CD4-positive, alpha-beta T cell treated with Interleukin-17A for 4 hours (primary cell): ENCODE measurements around the gene MAGEF1.
A peak's percentile ranks its signal among the peaks of the same experiment; 100 is the strongest.

Source experiments
- DNase-seq: peaks from one replicate; pipeline ENCODE4 v3.0.0-alpha.2; 2020; ENCODE audit warnings: mixed read lengths

Gene MAGEF1, protein sequence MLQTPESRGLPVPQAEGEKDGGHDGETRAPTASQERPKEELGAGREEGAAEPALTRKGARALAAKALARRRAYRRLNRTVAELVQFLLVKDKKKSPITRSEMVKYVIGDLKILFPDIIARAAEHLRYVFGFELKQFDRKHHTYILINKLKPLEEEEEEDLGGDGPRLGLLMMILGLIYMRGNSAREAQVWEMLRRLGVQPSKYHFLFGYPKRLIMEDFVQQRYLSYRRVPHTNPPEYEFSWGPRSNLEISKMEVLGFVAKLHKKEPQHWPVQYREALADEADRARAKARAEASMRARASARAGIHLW

GRCh38 chr3:184711493-184712247, at the start of gene MAGEF1:
Gene MAGEF1, minus strand, starts transcription at chr3:184712064. Its CDS starts 243 bp downstream, at chr3:184711821.
- peak; percentile 81 for DNase-seq

- DNase-seq, result no peak
Observed at GRCh38 chr3:184761075-184761841, 49.4 kb upstream of the MAGEF1 start.

DNA sequence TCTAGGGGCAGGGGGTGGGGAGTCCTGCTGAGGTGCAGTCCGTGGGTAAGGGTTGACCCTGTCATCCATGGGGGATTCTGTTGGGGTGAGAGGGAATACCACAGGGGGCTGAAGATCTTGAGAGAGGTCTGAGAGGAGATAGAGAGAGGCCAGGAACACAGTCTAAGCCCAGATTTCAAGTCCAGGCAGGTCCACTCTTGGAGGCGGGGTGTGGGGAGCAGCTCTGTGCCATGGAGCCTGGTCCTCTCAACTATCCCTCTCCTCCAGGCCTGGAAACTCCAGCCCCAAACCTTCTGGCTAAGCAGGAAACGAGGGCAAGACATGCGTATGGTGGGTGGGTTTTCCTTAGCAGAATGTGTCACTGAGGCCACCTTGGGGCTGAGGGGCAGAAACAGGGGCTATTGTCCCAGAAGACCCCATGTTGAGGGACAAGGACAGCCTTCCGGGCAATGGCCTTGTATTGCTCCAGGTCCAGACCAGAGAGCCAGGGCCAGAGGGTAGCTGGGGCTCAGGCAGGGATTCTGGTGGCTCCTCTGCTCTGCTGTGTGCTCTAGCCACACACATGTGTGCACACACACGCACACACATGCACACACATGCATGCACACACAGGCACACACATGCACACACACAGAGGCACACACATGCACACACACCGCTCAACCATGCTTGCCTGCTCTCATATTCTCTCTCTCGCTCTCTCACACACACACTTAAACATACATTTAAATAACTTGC, 48.6 kb upstream of the MAGEF1 start:
- DNase-seq, result no peak

GRCh38 chr3:184759666-184760200, 47.9 kb upstream of the MAGEF1 start:
- no peak for DNase-seq

DNA sequence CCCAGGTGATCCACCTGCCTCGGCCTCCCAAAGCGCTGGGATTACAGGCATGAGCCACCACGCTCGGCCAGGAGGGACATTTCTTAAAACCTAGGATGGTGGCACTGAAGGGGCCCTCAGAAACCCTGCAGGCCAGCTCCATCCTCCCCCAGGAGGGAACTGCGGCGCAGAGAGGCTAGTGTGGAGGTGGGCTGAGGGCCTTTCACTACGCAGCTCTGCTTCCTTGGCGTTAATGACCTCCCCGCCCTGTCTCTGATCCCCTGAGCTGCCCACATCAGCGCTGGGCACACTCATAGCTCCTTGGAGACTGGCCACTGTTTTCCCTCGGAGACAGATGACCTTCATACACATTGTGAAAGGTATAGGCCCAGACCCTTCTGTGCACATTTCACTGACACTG, 46.2 kb upstream of the MAGEF1 start:
- no peak for DNase-seq

DNA sequence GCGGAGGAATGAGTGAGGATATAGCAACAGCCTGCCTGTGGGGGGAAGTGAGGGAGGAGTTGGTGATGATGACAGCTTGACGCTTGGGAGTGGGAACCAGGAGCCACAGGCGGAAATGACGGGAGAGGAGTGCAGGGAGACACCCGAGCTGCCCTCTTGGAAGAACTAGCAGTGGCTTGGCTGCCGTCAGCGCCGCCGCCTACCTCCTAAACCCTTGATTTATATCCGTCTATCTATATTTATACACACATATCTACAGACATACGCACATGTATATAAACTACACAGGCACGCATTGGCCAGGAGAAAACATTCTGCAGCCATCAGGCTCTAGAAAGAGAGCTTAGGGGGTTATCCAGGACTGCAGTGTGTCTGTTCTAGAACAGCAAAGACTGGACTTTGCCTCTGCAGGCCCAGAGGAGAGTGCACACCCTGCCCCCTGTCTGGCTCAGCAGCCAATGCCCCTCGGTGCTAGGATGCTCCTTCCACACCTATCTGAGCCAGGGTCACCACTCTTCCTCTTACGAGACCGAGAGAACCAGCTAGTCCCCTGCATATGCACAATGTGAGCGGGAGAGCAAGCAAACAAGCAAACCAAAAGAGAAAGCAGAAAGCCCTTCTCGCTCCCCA, 45.3 kb upstream of the MAGEF1 start:
- DNase-seq, result no peak

GRCh38 chr3:184756151-184757021, 44.5 kb upstream of the MAGEF1 start:
- DNase-seq, result no peak

GRCh38 chr3:184755315-184755731, 43.5 kb upstream of the MAGEF1 start:
- no peak for DNase-seq

DNA sequence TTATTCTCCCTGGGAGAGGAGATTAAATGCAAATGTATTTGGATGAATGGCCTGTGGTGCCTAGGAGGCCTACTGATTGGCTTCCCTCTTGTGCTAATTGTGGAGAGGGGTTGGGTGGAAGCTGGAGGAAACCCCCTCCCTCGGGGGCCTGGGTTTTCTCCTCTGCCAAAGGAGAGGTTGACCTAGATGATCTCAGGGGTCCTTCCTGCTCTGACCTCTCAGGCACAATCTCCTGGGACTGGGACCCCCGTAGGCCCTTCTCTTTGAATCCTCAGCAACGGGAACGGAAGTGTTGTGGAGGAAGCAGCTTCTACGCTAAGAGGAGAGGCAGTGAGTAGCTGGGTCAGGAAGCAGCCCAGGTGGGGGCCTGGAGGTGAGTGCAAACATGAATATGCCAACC, 40.5 kb upstream of the MAGEF1 start:
- DNase-seq, result no peak

DNA sequence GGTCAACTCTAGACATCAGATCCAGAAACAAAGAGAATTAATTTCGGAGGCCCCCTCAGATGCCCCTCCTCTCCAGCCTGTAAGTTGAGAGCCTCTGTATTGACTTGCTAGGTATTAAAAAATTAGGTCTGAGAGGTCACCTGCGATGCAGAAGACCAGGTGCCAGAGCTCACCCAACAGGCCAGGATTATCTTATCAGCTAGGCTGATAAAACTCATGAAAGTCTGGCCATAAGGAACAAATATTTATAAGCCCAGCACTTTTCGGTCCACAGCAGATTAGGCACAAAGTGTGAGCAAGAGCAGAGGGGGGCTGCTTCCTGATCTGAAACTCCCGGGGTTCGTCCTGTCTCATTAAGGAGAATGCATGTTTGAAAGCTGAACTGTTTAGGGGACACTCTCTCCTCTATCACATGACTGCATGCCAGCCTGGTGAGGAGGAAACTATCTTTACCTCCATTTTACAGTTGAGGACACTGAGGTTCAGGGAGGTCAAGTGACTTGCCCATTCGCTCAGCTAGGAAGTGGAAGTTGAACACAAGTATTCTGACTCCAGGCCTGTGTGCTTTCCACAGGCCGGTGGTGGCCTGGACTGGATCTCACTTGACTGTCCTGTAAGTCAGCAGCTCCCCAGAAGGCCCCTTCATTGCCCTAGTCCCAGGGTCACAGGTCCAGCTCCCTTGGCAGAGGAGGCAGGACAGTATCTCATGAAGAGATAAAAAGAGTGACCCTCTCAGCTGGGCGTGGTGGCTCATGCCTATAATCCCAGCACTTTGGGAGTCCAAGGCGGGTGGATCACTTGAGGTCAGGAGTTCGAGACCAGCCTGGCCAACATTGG, 39.6 kb upstream of the MAGEF1 start:
- no peak for DNase-seq

DNA sequence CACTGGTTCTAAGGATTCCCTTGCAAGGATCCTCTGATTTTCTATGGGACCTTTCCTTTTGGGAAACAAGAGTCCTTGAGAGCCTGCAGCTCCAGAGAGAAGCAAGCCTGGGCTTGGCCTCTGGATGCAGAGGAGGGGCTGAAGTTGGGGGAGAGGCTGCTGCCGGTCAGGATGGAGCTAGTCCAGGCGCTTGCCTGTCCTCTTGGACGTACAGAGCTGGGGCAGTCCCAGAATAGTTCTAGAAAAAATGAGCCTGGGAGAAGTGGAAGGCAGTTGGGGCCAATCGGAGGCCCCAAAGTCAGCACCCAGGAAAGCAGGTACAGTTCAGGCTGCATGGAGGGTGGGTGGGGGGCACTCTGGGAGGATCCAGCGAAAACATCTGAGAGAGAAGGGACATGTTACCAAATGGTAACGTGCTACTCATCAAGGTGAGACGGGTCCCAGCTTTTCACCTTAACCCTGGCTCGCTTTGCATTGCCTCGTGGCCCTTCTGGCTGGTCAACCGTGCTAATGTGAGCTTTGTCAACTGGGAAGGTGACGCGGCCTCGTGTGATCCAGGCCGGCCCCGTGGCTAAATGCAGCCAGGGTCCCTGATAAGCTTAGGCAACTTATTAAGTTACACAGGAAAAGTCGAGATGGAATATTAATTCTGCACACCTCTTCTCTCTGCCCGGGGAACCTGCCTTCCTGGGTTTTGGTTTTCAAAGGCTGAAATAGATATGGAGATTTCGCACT, 38.7 kb upstream of the MAGEF1 start:
- DNase-seq, result no peak

DNA sequence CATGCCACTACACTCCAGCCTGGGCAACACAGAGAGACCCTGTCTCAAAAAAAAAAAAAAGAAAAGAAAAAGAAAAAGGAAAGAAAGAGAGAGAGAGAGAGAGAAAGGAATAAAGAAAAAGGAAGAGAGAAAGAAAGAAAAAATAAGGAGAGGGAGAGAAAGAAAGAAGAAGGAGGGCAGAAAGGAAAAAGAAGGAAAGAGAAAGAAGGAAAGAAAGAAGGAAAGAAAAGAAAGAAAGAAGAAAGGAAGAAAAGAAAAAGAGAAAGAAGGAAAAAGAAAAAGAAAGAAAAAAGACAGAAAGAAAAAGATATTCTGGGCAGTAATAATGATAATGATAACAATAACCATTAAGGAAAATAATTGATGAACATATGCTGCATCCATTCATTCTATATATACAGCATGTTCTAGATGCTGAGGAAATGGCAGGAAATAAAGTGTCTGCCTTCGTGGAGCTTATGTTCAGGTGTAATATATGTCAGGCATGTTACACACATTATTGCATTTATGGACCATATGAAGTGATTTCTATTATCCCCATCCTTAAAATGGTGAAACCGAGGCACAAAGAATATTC, 37.4 kb upstream of the MAGEF1 start:
- no peak for DNase-seq

DNA sequence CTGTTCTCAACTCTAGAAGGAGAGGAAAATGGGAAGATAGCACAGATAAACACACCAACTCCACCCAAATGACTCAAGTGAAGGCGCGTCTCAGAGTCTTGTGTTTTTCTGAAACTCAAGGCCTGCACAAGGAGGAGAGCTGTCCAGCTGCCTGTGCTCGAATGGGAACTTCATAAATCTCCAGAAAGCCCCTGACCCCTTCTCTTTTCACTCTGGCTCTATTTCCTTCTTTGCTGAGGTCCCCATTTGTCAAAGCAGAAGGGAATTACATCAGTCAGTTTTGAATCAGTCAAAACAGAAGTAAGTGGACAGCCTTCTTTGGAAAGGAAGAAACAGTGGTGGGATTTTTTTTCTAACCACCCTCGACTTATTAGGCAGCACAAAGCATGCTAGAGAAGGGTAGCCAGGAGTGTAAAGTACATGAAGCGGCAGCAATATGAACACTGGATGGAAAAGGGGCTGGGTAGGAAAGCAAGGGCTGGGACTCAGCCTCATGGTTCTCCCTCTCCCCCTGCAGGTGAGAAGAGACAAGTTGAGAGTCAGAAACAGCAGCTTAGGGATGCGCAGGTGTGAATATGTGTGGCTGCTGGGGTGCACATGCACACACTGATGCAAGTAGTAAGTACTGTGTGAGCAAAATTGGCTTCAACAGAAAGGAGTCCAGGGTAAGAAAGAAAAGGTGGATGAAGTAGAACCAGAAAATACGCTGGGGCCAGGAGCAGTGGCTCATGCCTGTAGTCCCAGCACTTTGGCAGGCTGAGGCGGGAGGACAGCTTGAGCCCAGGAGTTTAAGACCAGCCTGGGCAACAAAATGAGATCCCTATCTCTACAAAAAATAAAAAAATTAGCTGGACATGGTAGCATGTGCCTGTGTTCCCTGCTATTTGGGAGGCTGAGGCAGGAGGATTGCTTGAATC, 36.6 kb upstream of the MAGEF1 start:
- DNase-seq, result no peak

- DNase-seq, result no peak
Observed at GRCh38 chr3:184746131-184747120, 34.6 kb upstream of the MAGEF1 start.

GRCh38 chr3:184745526-184745925, 33.7 kb upstream of the MAGEF1 start:
- no peak for DNase-seq

GRCh38 chr3:184743248-184743647, 31.4 kb upstream of the MAGEF1 start:
- DNase-seq, result no peak
